GM18861 (cell line): Measurements from ENCODE around the gene HDAC1.

Experiments used
- ATAC-seq: cut with Tn5 transposase; IDR thresholded peaks from one replicate; pipeline ENCODE4 v1.9.1; 2021; ENCODE audit not compliant: unreplicated experiment

The HDAC1 gene

GRCh38 chr1:32321712-32322291 lies 29.9 kb downstream of the HDAC1 start:
- no peak for ATAC-seq

GRCh38 chr1:32327204-32327603 lies 35.3 kb downstream of the HDAC1 start:
- ATAC-seq: no peak

GRCh38 chr1:32329931-32330466 lies 38.1 kb downstream of the HDAC1 start:
- no peak for ATAC-seq

GRCh38 chr1:32330558-32331151 lies 38.8 kb downstream of the HDAC1 start:
- ATAC-seq: no peak

- no peak for ATAC-seq
Observed at GRCh38 chr1:32331549-32331948, 39.7 kb downstream of the HDAC1 start.

GRCh38 chr1:32332290-32333079 lies 40.6 kb downstream of the HDAC1 start:
- ATAC-seq: no peak

- no peak for ATAC-seq
Observed at GRCh38 chr1:32333251-32333963, 41.5 kb downstream of the HDAC1 start.

- ATAC-seq: no peak
Observed at GRCh38 chr1:32334274-32334861, 42.5 kb downstream of the HDAC1 start.

GRCh38 chr1:32334864-32335534 lies 43.1 kb downstream of the HDAC1 start:
- ATAC-seq: no peak

- no peak for ATAC-seq
Observed at GRCh38 chr1:32335535-32335789, 43.6 kb downstream of the HDAC1 start.

- peak; percentile 28 for ATAC-seq
Observed at GRCh38 chr1:32335790-32336590, 44.1 kb downstream of the HDAC1 start, which contains the start of gene MARCKSL1. TSS of gene MARCKSL1 (minus strand) at chr1:32336233. CDS start at chr1:32336033, 200 bp downstream.

GRCh38 chr1:32336591-32336932 lies 44.7 kb downstream of the HDAC1 start:
- no peak for ATAC-seq

- ATAC-seq: no peak
Observed at GRCh38 chr1:32336963-32337675, 45.2 kb downstream of the HDAC1 start.

GRCh38 chr1:32337855-32338636 lies 46.2 kb downstream of the HDAC1 start:
- no peak for ATAC-seq

- no peak for ATAC-seq
Observed at GRCh38 chr1:32338637-32339145, 46.8 kb downstream of the HDAC1 start.

- ATAC-seq: no peak
Observed at GRCh38 chr1:32339363-32339978, 47.6 kb downstream of the HDAC1 start.

- ATAC-seq: no peak
Observed at GRCh38 chr1:32341186-32341757, 49.4 kb downstream of the HDAC1 start.

- no peak for ATAC-seq
Observed at GRCh38 chr1:32341971-32342370, 50.1 kb downstream of the HDAC1 start.
